HG03045 (cell line): Measurements from ENCODE around the gene GINS2.

Experiments used
- ATAC-seq: cut with Tn5 transposase; IDR thresholded peaks from one replicate; pipeline ENCODE4 v1.9.1; 2021; ENCODE audit warnings: mild to moderate bottlenecking, moderate library complexity; ENCODE audit not compliant: unreplicated experiment

GINS2 gene

GRCh38 chr16:85716680-85717038 lies 27.9 kb upstream of the GINS2 start:
- no peak for ATAC-seq

- ATAC-seq: no peak
Measured at GRCh38 chr16:85716022-85716679, 27.4 kb upstream of the GINS2 start.

- ATAC-seq: no peak
Measured at GRCh38 chr16:85715169-85716021, 26.6 kb upstream of the GINS2 start.

- no peak for ATAC-seq
Measured at GRCh38 chr16:85712801-85713200, 24.0 kb upstream of the GINS2 start.

GRCh38 chr16:85711982-85712587 lies 23.3 kb upstream of the GINS2 start:
- ATAC-seq: no peak

GRCh38 chr16:85710732-85711131 lies 22.0 kb upstream of the GINS2 start:
- no peak for ATAC-seq

- ATAC-seq: no peak
Measured at GRCh38 chr16:85709766-85710585, 21.2 kb upstream of the GINS2 start.

- no peak for ATAC-seq
Measured at GRCh38 chr16:85708338-85708737, 19.6 kb upstream of the GINS2 start.

- ATAC-seq: no peak
Measured at GRCh38 chr16:85707528-85708095, 18.9 kb upstream of the GINS2 start.

GRCh38 chr16:85706449-85707034 lies 17.8 kb upstream of the GINS2 start:
- ATAC-seq: no peak

GRCh38 chr16:85704900-85705846 lies 16.4 kb upstream of the GINS2 start:
- ATAC-seq: no peak

GRCh38 chr16:85704011-85704410 lies 15.3 kb upstream of the GINS2 start:
- no peak for ATAC-seq

GRCh38 chr16:85699628-85700027 lies 10.9 kb upstream of the GINS2 start:
- no peak for ATAC-seq

- no peak for ATAC-seq
Measured at GRCh38 chr16:85698935-85699558, 10.3 kb upstream of the GINS2 start.

- ATAC-seq: no peak
Measured at GRCh38 chr16:85698459-85698891, 9.7 kb upstream of the GINS2 start.

- ATAC-seq: no peak
Measured at GRCh38 chr16:85697431-85697830, 8.7 kb upstream of the GINS2 start.

- no peak for ATAC-seq
Measured at GRCh38 chr16:85696781-85697180, 8.0 kb upstream of the GINS2 start.

GRCh38 chr16:85695196-85696128 lies 6.7 kb upstream of the GINS2 start:
- ATAC-seq: no peak
